GM12865 (cell line): ENCODE measurements around the gene RXRA.

Experiments
- DNase-seq: peaks from one replicate; pipeline ENCODE4 v3.0.0; 2010; ENCODE audit warnings: low read depth
- H3K4me3 ChIP-seq: 2 replicates; pipeline ENCODE4 v1.5.1; 2011; ENCODE audit warnings: mild to moderate bottlenecking, low read depth, low read length, control low read depth
- TF ChIP-seq, protein P1 (sequence below): IDR thresholded peaks from 2 replicates; pipeline ENCODE4 v1.5.1; 2011; ENCODE audit warnings: low read length, control low read depth, low read depth, inconsistent platforms; ENCODE audit not compliant: insufficient read depth; ENCODE audit errors: missing control alignments

The RXRA gene

GRCh38 chr9:134476272-134476941 is 150.2 kb downstream of the RXRA start:
- TF ChIP-seq, protein P1, sequence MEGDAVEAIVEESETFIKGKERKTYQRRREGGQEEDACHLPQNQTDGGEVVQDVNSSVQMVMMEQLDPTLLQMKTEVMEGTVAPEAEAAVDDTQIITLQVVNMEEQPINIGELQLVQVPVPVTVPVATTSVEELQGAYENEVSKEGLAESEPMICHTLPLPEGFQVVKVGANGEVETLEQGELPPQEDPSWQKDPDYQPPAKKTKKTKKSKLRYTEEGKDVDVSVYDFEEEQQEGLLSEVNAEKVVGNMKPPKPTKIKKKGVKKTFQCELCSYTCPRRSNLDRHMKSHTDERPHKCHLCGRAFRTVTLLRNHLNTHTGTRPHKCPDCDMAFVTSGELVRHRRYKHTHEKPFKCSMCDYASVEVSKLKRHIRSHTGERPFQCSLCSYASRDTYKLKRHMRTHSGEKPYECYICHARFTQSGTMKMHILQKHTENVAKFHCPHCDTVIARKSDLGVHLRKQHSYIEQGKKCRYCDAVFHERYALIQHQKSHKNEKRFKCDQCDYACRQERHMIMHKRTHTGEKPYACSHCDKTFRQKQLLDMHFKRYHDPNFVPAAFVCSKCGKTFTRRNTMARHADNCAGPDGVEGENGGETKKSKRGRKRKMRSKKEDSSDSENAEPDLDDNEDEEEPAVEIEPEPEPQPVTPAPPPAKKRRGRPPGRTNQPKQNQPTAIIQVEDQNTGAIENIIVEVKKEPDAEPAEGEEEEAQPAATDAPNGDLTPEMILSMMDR, result no peak
- H3K4me3 ChIP-seq, result no peak overlapping the region
- no peak for DNase-seq

DNA sequence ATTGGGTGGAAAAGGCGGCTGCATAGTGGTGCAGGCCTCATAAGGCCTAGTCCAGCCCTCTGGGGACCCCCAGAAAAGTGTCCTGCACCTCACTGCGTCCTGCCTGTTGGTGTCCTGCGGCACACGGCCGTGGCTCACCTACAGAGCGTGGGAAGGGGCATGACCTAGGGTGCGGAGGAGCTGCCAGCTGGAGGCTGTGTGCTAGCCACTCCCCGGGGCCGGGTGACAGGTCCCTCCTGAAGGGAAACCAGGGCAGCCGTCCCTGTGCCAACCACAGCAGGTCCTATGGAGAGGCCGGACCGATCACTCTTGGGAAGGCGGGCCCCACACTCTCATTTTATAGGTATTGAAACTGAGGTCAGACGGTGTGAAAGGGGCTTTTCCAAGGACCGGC is 150.7 kb downstream of the RXRA start:
- H3K4me3 ChIP-seq, result no peak overlapping the region
- TF ChIP-seq, protein P1, result no peak
- no peak for DNase-seq

GRCh38 chr9:134477342-134477925 is 151.2 kb downstream of the RXRA start:
- TF ChIP-seq, protein P1, result no peak
- no peak overlapping the region for H3K4me3 ChIP-seq
- no peak for DNase-seq

- TF ChIP-seq, protein P1, result no peak
- no peak for DNase-seq
- H3K4me3 ChIP-seq, result no peak overlapping the region
Measured at GRCh38 chr9:134477927-134478326, 151.7 kb downstream of the RXRA start.

DNA sequence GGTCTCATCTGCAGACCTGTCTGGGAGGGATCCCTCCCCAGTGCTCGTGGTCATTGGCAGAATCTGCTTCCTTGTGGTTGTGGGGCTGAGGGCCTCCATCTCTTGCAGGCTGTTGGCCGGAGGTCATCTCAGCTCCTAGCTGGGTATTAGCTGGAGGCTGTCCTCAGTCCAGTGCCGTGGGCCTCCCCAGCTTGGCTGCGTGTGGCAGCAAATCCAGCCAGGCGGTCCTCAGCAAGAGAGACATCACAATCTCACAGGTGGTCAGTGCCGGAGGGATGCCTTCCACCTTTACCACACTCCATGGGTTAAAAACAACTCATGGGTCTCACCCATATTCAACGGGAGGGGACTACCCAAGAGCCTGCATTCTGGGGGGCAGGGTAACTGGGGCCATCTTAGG is 155.5 kb downstream of the RXRA start:
- no peak for DNase-seq
- H3K4me3 ChIP-seq, result no peak overlapping the region
- TF ChIP-seq, protein P1, result no peak

DNA sequence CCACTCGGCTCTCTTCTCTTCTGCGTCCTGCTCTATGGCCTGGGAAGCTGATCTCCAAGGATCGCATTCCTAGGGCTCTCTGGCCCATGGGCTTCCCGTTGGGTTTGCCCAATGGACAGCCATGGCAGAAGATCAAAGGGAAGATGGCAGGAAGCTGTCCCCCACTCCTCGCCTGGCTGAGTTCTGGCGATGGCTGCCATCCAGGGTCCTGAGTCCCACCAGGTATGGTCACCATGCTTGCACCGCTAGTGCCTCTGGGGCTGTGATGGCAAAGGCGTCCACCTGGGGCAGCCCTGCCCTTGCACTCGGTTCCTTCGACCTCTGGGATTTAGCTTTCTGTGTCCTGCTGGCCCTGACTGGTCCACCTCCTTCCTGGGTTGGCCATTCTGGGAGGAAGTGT is 156.0 kb downstream of the RXRA start:
- DNase-seq, result no peak
- TF ChIP-seq, protein P1, result no peak
- no peak overlapping the region for H3K4me3 ChIP-seq
